ENCODE results near the gene TP73. TPM values are rescaled to one million over a fixed set of nuclear protein-coding genes. Genes with fewer than 3 reads are reported as not detected.

Gene TP73
- total RNA-seq, 1 experiment from 2014 or later = 2.0 TPM

- DNase-seq (ENCODE audit: low spot score) = no peak
Observed at GRCh38 chr1:3634059-3634800, 18.1 kb upstream of the TP73 start.

GRCh38 chr1:3636080-3636479, 16.2 kb upstream of the TP73 start:
- DNase-seq (ENCODE audit: low spot score) = no peak

GRCh38 chr1:3636531-3636930, 15.8 kb upstream of the TP73 start:
- DNase-seq (ENCODE audit: low spot score) = no peak

- DNase-seq (ENCODE audit: low spot score) = no peak
Observed at GRCh38 chr1:3638027-3638426, 14.3 kb upstream of the TP73 start.

GRCh38 chr1:3638676-3639075, 13.6 kb upstream of the TP73 start:
- no peak for DNase-seq (ENCODE audit: low spot score)

GRCh38 chr1:3639397-3639911, 12.9 kb upstream of the TP73 start:
- no peak for DNase-seq (ENCODE audit: low spot score)

- no peak for DNase-seq (ENCODE audit: low spot score)
Observed at GRCh38 chr1:3640121-3640837, 12.0 kb upstream of the TP73 start.

- no peak for DNase-seq (ENCODE audit: low spot score)
Observed at GRCh38 chr1:3641046-3641760, 11.1 kb upstream of the TP73 start.

GRCh38 chr1:3641816-3642215, 10.5 kb upstream of the TP73 start:
- DNase-seq (ENCODE audit: low spot score) = no peak

- DNase-seq (ENCODE audit: low spot score) = no peak
Observed at GRCh38 chr1:3642919-3643675, 9.2 kb upstream of the TP73 start.

GRCh38 chr1:3644273-3644672, 8.0 kb upstream of the TP73 start:
- DNase-seq (ENCODE audit: low spot score) = no peak

- DNase-seq (ENCODE audit: low spot score) = no peak
Observed at GRCh38 chr1:3645247-3645646, 7.1 kb upstream of the TP73 start.

- no peak for DNase-seq (ENCODE audit: low spot score)
Observed at GRCh38 chr1:3645666-3646355, 6.5 kb upstream of the TP73 start.

GRCh38 chr1:3646596-3646995, 5.7 kb upstream of the TP73 start:
- no peak for DNase-seq (ENCODE audit: low spot score)

GRCh38 chr1:3649342-3650247, 2.7 kb upstream of the TP73 start, which contains the start of gene WRAP73:
WRAP73 (minus strand) TSS chr1:3650103; CDS start chr1:3649999, 104 bp downstream.
- DNase-seq (ENCODE audit: low spot score) = peak; percentile 90

- no peak for DNase-seq (ENCODE audit: low spot score)
Observed at GRCh38 chr1:3650248-3651025, 1.9 kb upstream of the TP73 start.

GRCh38 chr1:3651026-3651929, 1.0 kb upstream of the TP73 start:
- no peak for DNase-seq (ENCODE audit: low spot score)

Data from H4 (cell line).